K562 (cell line): ENCODE results near the gene CDKN1B. TPM values are rescaled to one million over a fixed set of nuclear protein-coding genes. Genes with fewer than 3 reads are reported as not detected.

Experiments
- BMI1 ChIP-seq: fragments of 150-350 bp; IDR thresholded peaks from 2 replicates; pipeline ENCODE4 v1.6.1; 2014; ENCODE audit warnings: low read length
- CAMTA2 ChIP-seq: fragments of 250-450 bp; sonication (Bioruptor Pico); conservative IDR thresholded peaks from 2 replicates; pipeline ENCODE4 v1.5.1; 2022
- CBX8 ChIP-seq: fragments of 200-600 bp; sonication (generic); IDR thresholded peaks from 2 replicates; pipeline ENCODE4 v1.6.1; 2012; ENCODE audit warnings: borderline replicate concordance, mixed run types, low read depth, mild to moderate bottlenecking, moderate library complexity, mixed read lengths, low read length, control low read depth, inconsistent platforms; ENCODE audit not compliant: poor library complexity, severe bottlenecking; ENCODE audit errors: extremely low read depth
- CTCF ChIP-seq, 3 experiments: IDR thresholded peaks in 2 of 3; conservative IDR thresholded peaks in 1 of 3; 2 replicates each; pipeline ENCODE4 v1.5.1; 2011 to 2012; ENCODE audit warnings: low read length in 3 of 3, mild to moderate bottlenecking in 3 of 3, control low read depth in 2 of 3, improper control_type of control experiment in 1 of 3, inconsistent platforms in 1 of 3, low read depth in 1 of 3, mixed read lengths in 1 of 3, moderate library complexity in 1 of 3; ENCODE audit not compliant: insufficient read depth in 2 of 3
- KDM5B ChIP-seq: fragments of 200-600 bp; sonication (generic); IDR thresholded peaks from 2 replicates; pipeline ENCODE4 v1.6.1; 2012; ENCODE audit warnings: low read depth, mild to moderate bottlenecking, moderate library complexity, low read length, control low read depth, inconsistent platforms; ENCODE audit not compliant: insufficient replicate concordance
- MCM5 ChIP-seq: fragments of 450-650 bp; IDR thresholded peaks from 2 replicates; pipeline ENCODE4 v1.6.1; 2016; ENCODE audit warnings: low read depth
- MYC ChIP-seq, 2 experiments: fragments of 250-450 bp in 1 of 2; sonication (Bioruptor Pico) in 1 of 2; IDR thresholded peaks; 2 replicates each; pipeline versions ENCODE4 v1.5.1 to v1.6.1; 2012 to 2021; ENCODE audit warnings: low read depth in 2 of 2, borderline replicate concordance in 1 of 2, improper control_type of control experiment in 1 of 2, low read length in 1 of 2, mild to moderate bottlenecking in 1 of 2, moderate library complexity in 1 of 2
- RERE ChIP-seq: sonication (generic); formaldehyde crosslinking; IDR thresholded peaks from 2 replicates; pipeline ENCODE4 v1.8.0; 2023; ENCODE audit warnings: missing genetic modification reagents, mild to moderate bottlenecking, borderline replicate concordance
- SMARCB1 ChIP-seq: IDR thresholded peaks from 2 replicates; pipeline ENCODE4 v1.6.1; 2011; ENCODE audit warnings: improper control_type of control experiment, low read depth; ENCODE audit not compliant: insufficient read length
- ZBTB2 ChIP-seq: fragments of 450-650 bp; IDR thresholded peaks from 2 replicates; pipeline ENCODE4 v1.6.1; 2016; ENCODE audit warnings: antibody characterized with exemption
- ZHX1 ChIP-seq: fragments of 150-350 bp; conservative IDR thresholded peaks from 2 replicates; pipeline ENCODE4 v1.6.1; 2014; ENCODE audit warnings: low read length
- ZNF3 ChIP-seq: fragments of 250-450 bp; sonication (Bioruptor Pico); IDR thresholded peaks from 2 replicates; pipeline ENCODE4 v1.5.0; 2021; ENCODE audit warnings: mild to moderate bottlenecking, moderate library complexity
- ZNF347 ChIP-seq: fragments of 450-650 bp; formaldehyde crosslinking; IDR thresholded peaks from 2 replicates; pipeline ENCODE4 v1.4.0; 2020; ENCODE audit warnings: low read depth, mild to moderate bottlenecking, moderate library complexity
- ZNF384 ChIP-seq: IDR thresholded peaks from 2 replicates; pipeline ENCODE4 v1.6.1; 2012; ENCODE audit warnings: low read depth, low read length, improper control_type of control experiment
- polyA plus RNA-seq, 8 experiments: library from polyadenylated mRNA; depleted of rRNA in 4 of 8; stranded (reverse) in 5 of 8; unstranded in 3 of 8; fragments of >200 nt; fragmentation: Nextera tagmentation in 2 of 8; fragmentation: Illumina TruSeq in 1 of 8; extraction: Ambion mirVana in 2 of 8; extraction: Trizol in 1 of 8; gene quantifications; 2 replicates each; pipeline versions ENCODE4 v1.2.1 to v1.2.3, GENCODE V29; 2011 to 2014; ENCODE audit warnings: inconsistent platforms in 1 of 8, missing spikeins in 1 of 8
- total RNA-seq, 7 experiments: library from RNA; depleted of rRNA in 6 of 7; stranded (reverse); fragments of >200 nt in 6 of 7; fragmentation: Illumina TruSeq in 2 of 7; extraction: Trizol in 2 of 7; gene quantifications; 2 replicates each; pipeline versions ENCODE4 v1.2.1 to v1.2.3, GENCODE V29; 2011 to 2021; ENCODE audit warnings: low replicate concordance in 1 of 7

Gene CDKN1B
- total and polyA plus RNA-seq, 9 of the 15 experiments (the other 6 are each of a cell fraction or from before 2014, with no cell fraction given), result 2.6 to 35.2 (median 15.5) TPM

GRCh38 chr12:12716793-12717585, at the start of gene CDKN1B (continued):
- TF ChIP-seq RERE (CRISPR knock-in tag), result no peak
- no peak for TF ChIP-seq ZHX1
- TF ChIP-seq SMARCB1, result no peak
- TF ChIP-seq BMI1, result no peak
- no peak for TF ChIP-seq MCM5
- no peak for TF ChIP-seq CAMTA2 (CRISPR knock-in tag)
- no peak for TF ChIP-seq CBX8
- no peak for TF ChIP-seq ZBTB2
- peak; percentile 59 for TF ChIP-seq KDM5B
- TF ChIP-seq MYC (IDR thresholded peaks at IDR 0.05; ENCODE audit: low read depth, low read length), result 0 out of 2 replicates have a peak, but pooled peaks have one; percentile 5
- no peak for TF ChIP-seq MYC (CRISPR knock-in tag; IDR thresholded peaks at IDR 0.05; ENCODE audit: borderline replicate concordance, low read depth)
- no peak for TF ChIP-seq ZNF347 (CRISPR knock-in tag)
- no peak for TF ChIP-seq CTCF (IDR thresholded peaks at IDR 0.05 in 2 of 3, conservative IDR thresholded peaks at IDR 0.05 in 1 of 3; ENCODE audit: insufficient read depth in 2 of 3, low read depth in 1 of 3, low read length in 3 of 3)
- peak; percentile 66; the same call in 1 of the 2 replicates for TF ChIP-seq ZNF384
- TF ChIP-seq ZNF3 (CRISPR knock-in tag), result no peak
